ENCODE measurements around the gene ZMYND8.

GRCh38 chr20:47208534-47209174 lies 147.8 kb downstream of the ZMYND8 start:
- TF ChIP-seq EGR1 (IDR thresholded peaks at IDR 0.05; ENCODE audit: low read depth), result no peak
- no peak for TF ChIP-seq EZH2phosphoT487 (IDR thresholded peaks at IDR 0.05; ENCODE audit: borderline replicate concordance)
- TF ChIP-seq CTCF (IDR thresholded peaks at IDR 0.05 in 2 of 3, conservative IDR thresholded peaks at IDR 0.05 in 1 of 3; ENCODE audit: borderline replicate concordance in 1 of 3, insufficient read depth in 1 of 3, low read depth in 2 of 3, low read length in 2 of 3), result no peak
- no peak for TF ChIP-seq CEBPB (IDR thresholded peaks at IDR 0.05; ENCODE audit: low read depth)
- TF ChIP-seq ZNF274 (IDR thresholded peaks at IDR 0.05; ENCODE audit: low read depth, low read length), result no peak
- no peak for TF ChIP-seq MAX (IDR thresholded peaks at IDR 0.05)
- TF ChIP-seq ZFX (IDR thresholded peaks at IDR 0.05), result no peak
- no peak for TF ChIP-seq YY1 (IDR thresholded peaks at IDR 0.05; ENCODE audit: extremely low read depth, insufficient replicate concordance, low read depth, low read length)
- TF ChIP-seq POLR2AphosphoS5 (IDR thresholded peaks at IDR 0.05; ENCODE audit: low read depth, low read length), result no peak

Measured in HCT116 (cell line).